ENCODE data around the gene THY1. TPM values are rescaled to one million over a fixed set of nuclear protein-coding genes. Genes with fewer than 3 reads are reported as not detected.
A peak's percentile ranks its signal among the peaks of the same experiment; 100 is the strongest.

THY1 gene
- total and polyA plus RNA-seq, 2 of the 8 experiments (the other 6 are each of a cell fraction or from before 2014, with no cell fraction given): 286 to 2,479 TPM

- no peaks in the 10 kb centered on the region for H3K23me2 ChIP-seq (ENCODE audit: low read depth, low read length)
- H3K56ac ChIP-seq (replicated peaks; ENCODE audit: insufficient read length, low read depth, low read length): no peak overlapping the region
- H2BK12ac ChIP-seq (ENCODE audit: low read depth, low read length): peak overlapping the region; percentile 80; the same call in 1 of the 2 replicates
- peak overlapping the region; percentile 86 for H4K91ac ChIP-seq (replicated peaks; ENCODE audit: insufficient read length, low read length)
- no peak overlapping the region for H3K4ac ChIP-seq (replicated peaks; ENCODE audit: insufficient read length, low read depth, low read length)
- H2AK5ac ChIP-seq (ENCODE audit: low read depth, low read length): peak overlapping the region; percentile 86; the same call in 1 of the 2 replicates
- H3K36me3 ChIP-seq (ENCODE audit: control insufficient read depth in 2 of 4, insufficient read depth in 4 of 4, low read length in 3 of 4): no peaks in the 10 kb centered on the region
- H3K27ac ChIP-seq (ENCODE audit: low read depth, low read length): no peak overlapping the region
- H4K8ac ChIP-seq (ENCODE audit: extremely low read depth, insufficient read depth, low read length): no peak overlapping the region
- FAIRE-seq (no peak), DNase-seq (ENCODE audit: low read depth in 1 of 2, low spot score in 2 of 2) (no peak)
- peak overlapping the region in 1 of 2 experiments; percentile 23; a peak in 1 of 4 replicates for H3K4me2 ChIP-seq (ENCODE audit: insufficient read depth in 1 of 2, low read depth in 2 of 2, low read length in 2 of 2)
- 0 out of 7 replicates have a peak overlapping the region, but pooled peaks of 1 of the 4 experiments have one; percentile 18 for H3K9ac ChIP-seq (replicated peaks in 1 of 4; ENCODE audit: extremely low read depth in 1 of 4, low read depth in 3 of 4, low read length in 3 of 4)
- no peaks in the 10 kb centered on the region for H3K27me3 ChIP-seq (replicated peaks in 1 of 4; ENCODE audit: control insufficient read depth in 3 of 4, extremely low read depth in 1 of 4, insufficient read depth in 3 of 4, low read length in 3 of 4)
- H3K23ac ChIP-seq (ENCODE audit: insufficient read length): no peak overlapping the region
- H2BK120ac ChIP-seq (replicated peaks; ENCODE audit: low read depth, low read length): no peak overlapping the region
- H2BK20ac ChIP-seq (ENCODE audit: low read length): 0 out of 2 replicates have a peak overlapping the region, but pooled peaks have one; percentile 93
- WGBS, 2 experiments (ENCODE audit: extremely low coverage in 1 of 2, insufficient coverage in 1 of 2, insufficient read length in 1 of 2, insufficient replicate concordance in 2 of 2, low coverage in 1 of 2, low lambda C conversion rate in 2 of 2, missing lambda C conversion rate in 1 of 2): 67% methylated on average over 21 of the region's 21 CpGs; no CpG with 5 or more reads in 1 of the 2 experiments
- no peak overlapping the region for H3K14ac ChIP-seq (ENCODE audit: insufficient read length)
- no peak overlapping the region; the same call in 1 of the 2 replicates for H2BK5ac ChIP-seq (ENCODE audit: low read depth, low read length)
- CTCF ChIA-PET (ENCODE audit: partially characterized antibody): interaction anchor here (1.0 to 2.0 kb wide), 11 partner anchors 11 to 169 kb away, joined by 3 to 9 read pairs (median 4); partner anchors contain the start of gene USP2
- no peak overlapping the region for H3K4me3 ChIP-seq (ENCODE audit: extremely low read depth in 1 of 4, insufficient read depth in 2 of 4, low read depth in 3 of 4, low read length in 4 of 4)
- H3K9me3 ChIP-seq (ENCODE audit: insufficient read depth in 2 of 2, low read depth in 1 of 2, low read length in 1 of 2): no peaks in the 10 kb centered on the region
- TF ChIP-seq, protein P1, sequence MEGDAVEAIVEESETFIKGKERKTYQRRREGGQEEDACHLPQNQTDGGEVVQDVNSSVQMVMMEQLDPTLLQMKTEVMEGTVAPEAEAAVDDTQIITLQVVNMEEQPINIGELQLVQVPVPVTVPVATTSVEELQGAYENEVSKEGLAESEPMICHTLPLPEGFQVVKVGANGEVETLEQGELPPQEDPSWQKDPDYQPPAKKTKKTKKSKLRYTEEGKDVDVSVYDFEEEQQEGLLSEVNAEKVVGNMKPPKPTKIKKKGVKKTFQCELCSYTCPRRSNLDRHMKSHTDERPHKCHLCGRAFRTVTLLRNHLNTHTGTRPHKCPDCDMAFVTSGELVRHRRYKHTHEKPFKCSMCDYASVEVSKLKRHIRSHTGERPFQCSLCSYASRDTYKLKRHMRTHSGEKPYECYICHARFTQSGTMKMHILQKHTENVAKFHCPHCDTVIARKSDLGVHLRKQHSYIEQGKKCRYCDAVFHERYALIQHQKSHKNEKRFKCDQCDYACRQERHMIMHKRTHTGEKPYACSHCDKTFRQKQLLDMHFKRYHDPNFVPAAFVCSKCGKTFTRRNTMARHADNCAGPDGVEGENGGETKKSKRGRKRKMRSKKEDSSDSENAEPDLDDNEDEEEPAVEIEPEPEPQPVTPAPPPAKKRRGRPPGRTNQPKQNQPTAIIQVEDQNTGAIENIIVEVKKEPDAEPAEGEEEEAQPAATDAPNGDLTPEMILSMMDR (IDR thresholded peaks at IDR 0.05; ENCODE audit: control extremely low read depth in 1 of 3, insufficient read depth in 1 of 3, low read depth in 1 of 3, low read length in 3 of 3): no peak
- TF ChIP-seq TBP (IDR thresholded peaks at IDR 0.05; ENCODE audit: low read depth, low read length): no peak
- peak; percentile 60 for TF ChIP-seq MAX (IDR thresholded peaks at IDR 0.05)
- TF ChIP-seq JUND (IDR thresholded peaks at IDR 0.05; ENCODE audit: low read length): no peak
- TF ChIP-seq TAF1 (IDR thresholded peaks at IDR 0.05; ENCODE audit: low read depth, low read length): no peak
- no peak for TF ChIP-seq GTF2F1 (IDR thresholded peaks at IDR 0.05; ENCODE audit: borderline replicate concordance, low read depth, low read length)
- TF ChIP-seq SP4 (IDR thresholded peaks at IDR 0.05; ENCODE audit: low read length): no peak
- TF ChIP-seq BACH1 (IDR thresholded peaks at IDR 0.05; ENCODE audit: low read length): no peak
- H2AFZ ChIP-seq (ENCODE audit: low read length): 0 out of 2 replicates have a peak overlapping the region, but pooled peaks have one; percentile 28
- 0 out of 2 replicates have a peak overlapping the region, but pooled peaks have one; percentile 81 for H2BK15ac ChIP-seq (ENCODE audit: low read length)
- H4K5ac ChIP-seq (ENCODE audit: insufficient read length, low read depth, low read length): no peak overlapping the region
- H3K4me1 ChIP-seq (replicated peaks in 1 of 4; ENCODE audit: control insufficient read depth in 3 of 4, insufficient read depth in 4 of 4, low read length in 3 of 4): peaks cover 6 to 12% (median 8%) of the 10 kb centered on the region in 4 experiments
- H3K79me1 ChIP-seq (ENCODE audit: low read depth, low read length): no peaks in the 10 kb centered on the region
- no peaks in the 10 kb centered on the region for H3K79me2 ChIP-seq (ENCODE audit: control insufficient read depth in 1 of 2, insufficient read depth in 2 of 2, low read length in 2 of 2)
- peak overlapping the region; percentile 48 for H3K18ac ChIP-seq (ENCODE audit: extremely low read depth, low read length)
- POLR2A ChIA-PET (ENCODE audit: partially characterized antibody): interaction anchor here (0.7 to 4.8 kb wide), 4 partner anchors 9 to 28 kb away, joined by 3 to 24 read pairs (median 5); partner anchors contain the start of gene THY1
- H4K20me1 ChIP-seq (replicated peaks in 1 of 2; ENCODE audit: control insufficient read depth in 1 of 2, insufficient read depth in 2 of 2, low read length in 2 of 2): no peaks in the 10 kb centered on the region
Observed at GRCh38 chr11:119432484-119433357, 9.7 kb upstream of the THY1 start.
